Brain microvascular endothelial cell (primary cell): ENCODE data around the gene TXNDC5.
A peak's percentile ranks its signal among the peaks of the same experiment; 100 is the strongest.

Source experiments
- DNase-seq: peaks from one replicate; pipeline ENCODE4 v3.0.0-alpha.2; 2020
- H3K27ac ChIP-seq: fragments of 250-450 bp; sonication (Bioruptor Pico); 2 replicates; pipeline ENCODE4 v1.5.1; 2020; ENCODE audit warnings: mild to moderate bottlenecking, moderate library complexity
- H3K27me3 ChIP-seq: fragments of 250-450 bp; sonication (Bioruptor Pico); replicated peaks from 2 replicates; pipeline ENCODE4 v1.5.1; 2020; ENCODE audit warnings: mild to moderate bottlenecking
- H3K36me3 ChIP-seq: fragments of 250-450 bp; sonication (Bioruptor Pico); replicated peaks from 2 replicates; pipeline ENCODE4 v1.5.1; 2020; ENCODE audit warnings: mild to moderate bottlenecking
- H3K4me3 ChIP-seq: 2 replicates; pipeline ENCODE4 v1.5.1; 2011; ENCODE audit warnings: low read depth, mild to moderate bottlenecking, control low read depth, low read length, moderate library complexity
- CTCF ChIP-seq: IDR thresholded peaks from 2 replicates; pipeline ENCODE4 v1.5.1; 2011; ENCODE audit warnings: low read depth, mild to moderate bottlenecking, moderate library complexity, low read length, control low read depth, inconsistent platforms; ENCODE audit errors: missing control alignments
- in situ Hi-C: cut with HindIII; loops from 2 replicates; pipeline ENCODE4 v1.10.0; 2017; ENCODE audit warnings: low sequenced_read_pairs, low pct_ligation_motif_present

TXNDC5 gene

GRCh38 chr6:7933794-7934193 is 23.2 kb upstream of the TXNDC5 start:
- in situ Hi-C loops = no loop called here
- DNase-seq = no peak
- no peaks in the 10 kb centered on the region for H3K27me3 ChIP-seq

GRCh38 chr6:7932625-7933024 is 22.0 kb upstream of the TXNDC5 start:
- DNase-seq = no peak
- H3K4me3 ChIP-seq = no peak overlapping the region
- H3K27me3 ChIP-seq = no peaks in the 10 kb centered on the region
- in situ Hi-C loops = no loop called here
- H3K36me3 ChIP-seq = no peaks in the 10 kb centered on the region
- no peak overlapping the region for H3K27ac ChIP-seq
- no peak for TF ChIP-seq CTCF

More at GRCh38 chr6:7933794-7934193, 23.2 kb upstream of the TXNDC5 start:
- TF ChIP-seq CTCF = no peak
- H3K4me3 ChIP-seq = no peak overlapping the region
- no peak overlapping the region for H3K27ac ChIP-seq
- H3K36me3 ChIP-seq = no peaks in the 10 kb centered on the region

- H3K27me3 ChIP-seq = no peaks in the 10 kb centered on the region
- no peak for DNase-seq
- no peak for TF ChIP-seq CTCF
- no peak overlapping the region for H3K27ac ChIP-seq
- no peak overlapping the region for H3K4me3 ChIP-seq
- H3K36me3 ChIP-seq = no peaks in the 10 kb centered on the region
- in situ Hi-C loops = no loop called here
Observed at GRCh38 chr6:7924867-7925266, 14.3 kb upstream of the TXNDC5 start.

- in situ Hi-C loops = no loop called here
- Histone ChIP-seq H3K27me3 (no peaks in the 10 kb centered on the region), H3K27ac (no peak overlapping the region), H3K36me3 (no peaks in the 10 kb centered on the region), H3K4me3 (no peak overlapping the region)
- DNase-seq = peak; percentile 14
- TF ChIP-seq CTCF = no peak
Observed at GRCh38 chr6:7922596-7922995, 12.0 kb upstream of the TXNDC5 start.

GRCh38 chr6:7921632-7922092 is 11.1 kb upstream of the TXNDC5 start:
- H3K36me3 ChIP-seq = no peaks in the 10 kb centered on the region
- no peak for DNase-seq
- no peaks in the 10 kb centered on the region for H3K27me3 ChIP-seq
- H3K27ac ChIP-seq = no peak overlapping the region
- no peak overlapping the region for H3K4me3 ChIP-seq
- in situ Hi-C loops = no loop called here
- TF ChIP-seq CTCF = no peak

- no peak overlapping the region for H3K27ac ChIP-seq
- in situ Hi-C loops = no loop called here
- no peaks in the 10 kb centered on the region for H3K27me3 ChIP-seq
- no peak for TF ChIP-seq CTCF
- H3K4me3 ChIP-seq = no peak overlapping the region
- H3K36me3 ChIP-seq = no peaks in the 10 kb centered on the region
- no peak for DNase-seq
Observed at GRCh38 chr6:7921046-7921445, 10.5 kb upstream of the TXNDC5 start.
